Measurements from ENCODE around the gene DNAH8.

Gene DNAH8

DNA sequence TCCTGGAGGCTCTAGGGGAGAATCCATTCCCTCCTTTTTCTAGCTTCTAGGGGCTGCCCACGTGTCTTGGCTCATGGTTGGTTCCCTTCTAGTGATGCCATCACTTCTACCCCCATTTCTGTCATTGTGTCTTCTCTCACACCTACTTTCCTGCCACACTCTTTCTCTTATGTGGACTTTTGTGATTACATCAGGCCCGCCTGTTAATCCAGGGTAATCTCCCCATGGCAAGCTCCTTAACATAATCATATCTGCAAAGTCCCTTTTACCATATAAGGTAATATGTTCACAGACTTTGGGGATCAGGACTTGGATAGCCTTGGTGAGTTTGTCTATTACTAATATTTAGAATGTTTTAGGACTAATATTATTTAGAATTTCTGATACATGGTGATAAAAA is 111.9 kb downstream of the DNAH8 start:
- H3K27ac ChIP-seq (ENCODE audit: low read depth, low read length): no peak overlapping the region
- TF ChIP-seq, protein P1, sequence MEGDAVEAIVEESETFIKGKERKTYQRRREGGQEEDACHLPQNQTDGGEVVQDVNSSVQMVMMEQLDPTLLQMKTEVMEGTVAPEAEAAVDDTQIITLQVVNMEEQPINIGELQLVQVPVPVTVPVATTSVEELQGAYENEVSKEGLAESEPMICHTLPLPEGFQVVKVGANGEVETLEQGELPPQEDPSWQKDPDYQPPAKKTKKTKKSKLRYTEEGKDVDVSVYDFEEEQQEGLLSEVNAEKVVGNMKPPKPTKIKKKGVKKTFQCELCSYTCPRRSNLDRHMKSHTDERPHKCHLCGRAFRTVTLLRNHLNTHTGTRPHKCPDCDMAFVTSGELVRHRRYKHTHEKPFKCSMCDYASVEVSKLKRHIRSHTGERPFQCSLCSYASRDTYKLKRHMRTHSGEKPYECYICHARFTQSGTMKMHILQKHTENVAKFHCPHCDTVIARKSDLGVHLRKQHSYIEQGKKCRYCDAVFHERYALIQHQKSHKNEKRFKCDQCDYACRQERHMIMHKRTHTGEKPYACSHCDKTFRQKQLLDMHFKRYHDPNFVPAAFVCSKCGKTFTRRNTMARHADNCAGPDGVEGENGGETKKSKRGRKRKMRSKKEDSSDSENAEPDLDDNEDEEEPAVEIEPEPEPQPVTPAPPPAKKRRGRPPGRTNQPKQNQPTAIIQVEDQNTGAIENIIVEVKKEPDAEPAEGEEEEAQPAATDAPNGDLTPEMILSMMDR (IDR thresholded peaks at IDR 0.05; ENCODE audit: low read depth, low read length, poor library complexity, severe bottlenecking): no peak
- TF ChIP-seq EZH2phosphoT487 (IDR thresholded peaks at IDR 0.05; ENCODE audit: borderline replicate concordance, low read length): no peak

DNA sequence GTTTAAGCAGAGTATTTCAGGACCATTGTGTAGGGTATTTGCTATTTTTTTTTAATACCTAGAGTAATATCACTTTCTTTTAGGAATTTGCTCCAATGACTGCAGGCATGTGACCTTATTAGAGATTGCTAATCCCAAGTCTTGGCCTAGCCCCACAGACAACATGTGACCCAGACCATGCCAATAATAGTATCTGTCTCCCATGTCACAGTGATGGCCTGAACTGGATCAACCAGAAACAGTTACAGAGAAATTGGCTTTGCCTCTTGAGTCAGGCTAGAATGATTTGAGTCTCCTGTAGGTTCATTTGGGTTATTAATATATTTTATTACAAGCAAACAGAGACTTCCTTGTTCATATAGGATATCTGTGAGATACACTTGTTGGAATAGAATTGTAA is 116.8 kb downstream of the DNAH8 start:
- Histone ChIP-seq H3F3A (ENCODE audit: control insufficient read depth, insufficient read depth) (no peaks in the 10 kb centered on the region), H3K27ac (ENCODE audit: low read depth, low read length) (no peak overlapping the region), H3K79me2 (ENCODE audit: control insufficient read depth, low read length) (no peaks in the 10 kb centered on the region), H3K27me3 (ENCODE audit: control insufficient read depth, low read length) (peaks cover 14% of the 10 kb centered on the region), H3K4me1 (ENCODE audit: control insufficient read depth, low read length) (no peaks in the 10 kb centered on the region), H3K4me3 (ENCODE audit: low read length) (no peak overlapping the region), H3K36me3 (ENCODE audit: control insufficient read depth, low read length) (no peaks in the 10 kb centered on the region), H4K20me1 (ENCODE audit: control insufficient read depth, insufficient read depth, low read depth, low read length) (no peaks in the 10 kb centered on the region), H3K9me3 (ENCODE audit: control insufficient read depth, insufficient read depth, low read length) (no peaks in the 10 kb centered on the region), H3K9me2 (replicated peaks; ENCODE audit: control insufficient read depth, low read length) (no peaks in the 10 kb centered on the region), H3K4me2 (ENCODE audit: low read length) (no peak overlapping the region)
- no peak for TF ChIP-seq EZH2phosphoT487 (IDR thresholded peaks at IDR 0.05; ENCODE audit: borderline replicate concordance, low read length)
- TF ChIP-seq, protein P1 (IDR thresholded peaks at IDR 0.05; ENCODE audit: low read depth, low read length, poor library complexity, severe bottlenecking): no peak

More for the DNA sequence above, 111.9 kb downstream of the DNAH8 start:
- Histone ChIP-seq H3K4me2 (ENCODE audit: low read length) (no peak overlapping the region), H3K36me3 (ENCODE audit: control insufficient read depth, low read length) (no peaks in the 10 kb centered on the region), H4K20me1 (ENCODE audit: control insufficient read depth, insufficient read depth, low read depth, low read length) (no peaks in the 10 kb centered on the region), H3K4me1 (ENCODE audit: control insufficient read depth, low read length) (no peaks in the 10 kb centered on the region), H3K4me3 (ENCODE audit: low read length) (no peak overlapping the region), H3K9me2 (replicated peaks; ENCODE audit: control insufficient read depth, low read length) (no peaks in the 10 kb centered on the region), H3K79me2 (ENCODE audit: control insufficient read depth, low read length) (no peaks in the 10 kb centered on the region), H3F3A (ENCODE audit: control insufficient read depth, insufficient read depth) (no peaks in the 10 kb centered on the region), H3K9me3 (ENCODE audit: control insufficient read depth, insufficient read depth, low read length) (no peaks in the 10 kb centered on the region), H3K27me3 (ENCODE audit: control insufficient read depth, low read length) (peaks cover 11% of the 10 kb centered on the region)

DNA sequence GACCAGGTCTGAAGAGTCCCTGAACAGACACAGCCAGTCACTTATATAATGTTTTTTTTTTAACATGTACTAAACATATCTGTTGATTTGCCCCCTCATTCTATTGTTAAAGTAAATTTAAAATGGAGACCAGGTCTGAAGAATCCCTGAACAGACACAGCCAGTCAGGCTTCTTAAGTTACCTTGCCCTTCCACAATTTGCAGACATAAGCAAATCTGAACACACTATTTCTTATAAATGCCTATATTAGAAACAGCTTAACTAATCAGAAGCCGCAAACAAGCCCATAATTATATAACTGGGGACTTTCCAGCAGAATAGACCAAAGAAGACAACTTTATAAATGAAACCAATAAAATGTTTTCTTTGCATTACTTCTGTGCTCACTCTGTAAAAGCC is 118.2 kb downstream of the DNAH8 start:
- Histone ChIP-seq H3K4me2 (ENCODE audit: low read length) (no peak overlapping the region), H3K4me1 (ENCODE audit: control insufficient read depth, low read length) (no peaks in the 10 kb centered on the region), H3K9me2 (replicated peaks; ENCODE audit: control insufficient read depth, low read length) (no peaks in the 10 kb centered on the region), H3K27ac (ENCODE audit: low read depth, low read length) (no peak overlapping the region), H4K20me1 (ENCODE audit: control insufficient read depth, insufficient read depth, low read depth, low read length) (no peaks in the 10 kb centered on the region), H3K79me2 (ENCODE audit: control insufficient read depth, low read length) (no peaks in the 10 kb centered on the region), H3K9me3 (ENCODE audit: control insufficient read depth, insufficient read depth, low read length) (no peaks in the 10 kb centered on the region), H3F3A (ENCODE audit: control insufficient read depth, insufficient read depth) (no peaks in the 10 kb centered on the region), H3K36me3 (ENCODE audit: control insufficient read depth, low read length) (no peaks in the 10 kb centered on the region), H3K27me3 (ENCODE audit: control insufficient read depth, low read length) (peaks cover 13% of the 10 kb centered on the region), H3K4me3 (ENCODE audit: low read length) (no peak overlapping the region)
- TF ChIP-seq EZH2phosphoT487 (IDR thresholded peaks at IDR 0.05; ENCODE audit: borderline replicate concordance, low read length): no peak
- TF ChIP-seq, protein P1 (IDR thresholded peaks at IDR 0.05; ENCODE audit: low read depth, low read length, poor library complexity, severe bottlenecking): no peak
